Osteocyte (in vitro differentiated cells): ENCODE measurements around the gene JADE1. TPM values are rescaled to one million over a fixed set of nuclear protein-coding genes. Genes with fewer than 3 reads are reported as not detected.

Experiments used
- DNase-seq: peaks from one replicate; pipeline ENCODE4 v3.0.0; 2021; ENCODE audit warnings: mixed read lengths; ENCODE audit not compliant: unreplicated experiment; ENCODE audit errors: extremely low spot score
- H3K27ac Mint-ChIP-seq: one replicate; pipeline ENCODE4 v1.8.0; 2021; ENCODE audit warnings: mild to moderate bottlenecking, mixed read lengths; ENCODE audit not compliant: unreplicated experiment
- H3K27me3 Mint-ChIP-seq: one replicate; pipeline ENCODE4 v1.8.0; 2021; ENCODE audit warnings: mixed read lengths; ENCODE audit not compliant: unreplicated experiment
- H3K36me3 Mint-ChIP-seq: one replicate; pipeline ENCODE4 v1.8.0; 2021; ENCODE audit warnings: mixed read lengths; ENCODE audit not compliant: unreplicated experiment
- H3K4me1 Mint-ChIP-seq: one replicate; pipeline ENCODE4 v1.8.0; 2021; ENCODE audit warnings: mixed read lengths; ENCODE audit not compliant: unreplicated experiment
- H3K4me3 Mint-ChIP-seq: one replicate; pipeline ENCODE4 v1.8.0; 2021; ENCODE audit warnings: mild to moderate bottlenecking, moderate library complexity, mixed read lengths; ENCODE audit not compliant: unreplicated experiment
- H3K9me3 Mint-ChIP-seq: one replicate; pipeline ENCODE4 v1.8.0; 2021; ENCODE audit warnings: mixed read lengths; ENCODE audit not compliant: unreplicated experiment
- CTCF ChIP-seq: fragments of 200-600 bp; sonication (generic); IDR thresholded peaks from 2 replicates; pipeline ENCODE4 v1.5.0; 2021; ENCODE audit warnings: antibody characterized with exemption, mild to moderate bottlenecking, moderate library complexity
- total RNA-seq: library from RNA; stranded (reverse); gene quantifications from 2 replicates; pipeline ENCODE4 v1.2.1, GENCODE V29; 2021

JADE1 gene
- total RNA-seq, 1 donor from 2014 or later, result 19.7 TPM

GRCh38 chr4:128800284-128800683 is 9.2 kb upstream of the JADE1 start:
- Mint-ChIP-seq H3K36me3 (no peaks in the 10 kb centered on the region), H3K9me3 (no peaks in the 10 kb centered on the region), H3K4me3 (no peak overlapping the region), H3K27me3 (no peaks in the 10 kb centered on the region), H3K4me1 (no peaks in the 10 kb centered on the region), H3K27ac (no peak overlapping the region)
- DNase-seq, result no peak
- no peak for TF ChIP-seq CTCF

GRCh38 chr4:128800701-128801284 is 8.7 kb upstream of the JADE1 start:
- Mint-ChIP-seq H3K36me3 (no peaks in the 10 kb centered on the region), H3K9me3 (no peaks in the 10 kb centered on the region), H3K4me3 (no peak overlapping the region), H3K27ac (no peak overlapping the region), H3K4me1 (no peaks in the 10 kb centered on the region), H3K27me3 (no peaks in the 10 kb centered on the region)
- TF ChIP-seq CTCF, result no peak
- no peak for DNase-seq

DNA sequence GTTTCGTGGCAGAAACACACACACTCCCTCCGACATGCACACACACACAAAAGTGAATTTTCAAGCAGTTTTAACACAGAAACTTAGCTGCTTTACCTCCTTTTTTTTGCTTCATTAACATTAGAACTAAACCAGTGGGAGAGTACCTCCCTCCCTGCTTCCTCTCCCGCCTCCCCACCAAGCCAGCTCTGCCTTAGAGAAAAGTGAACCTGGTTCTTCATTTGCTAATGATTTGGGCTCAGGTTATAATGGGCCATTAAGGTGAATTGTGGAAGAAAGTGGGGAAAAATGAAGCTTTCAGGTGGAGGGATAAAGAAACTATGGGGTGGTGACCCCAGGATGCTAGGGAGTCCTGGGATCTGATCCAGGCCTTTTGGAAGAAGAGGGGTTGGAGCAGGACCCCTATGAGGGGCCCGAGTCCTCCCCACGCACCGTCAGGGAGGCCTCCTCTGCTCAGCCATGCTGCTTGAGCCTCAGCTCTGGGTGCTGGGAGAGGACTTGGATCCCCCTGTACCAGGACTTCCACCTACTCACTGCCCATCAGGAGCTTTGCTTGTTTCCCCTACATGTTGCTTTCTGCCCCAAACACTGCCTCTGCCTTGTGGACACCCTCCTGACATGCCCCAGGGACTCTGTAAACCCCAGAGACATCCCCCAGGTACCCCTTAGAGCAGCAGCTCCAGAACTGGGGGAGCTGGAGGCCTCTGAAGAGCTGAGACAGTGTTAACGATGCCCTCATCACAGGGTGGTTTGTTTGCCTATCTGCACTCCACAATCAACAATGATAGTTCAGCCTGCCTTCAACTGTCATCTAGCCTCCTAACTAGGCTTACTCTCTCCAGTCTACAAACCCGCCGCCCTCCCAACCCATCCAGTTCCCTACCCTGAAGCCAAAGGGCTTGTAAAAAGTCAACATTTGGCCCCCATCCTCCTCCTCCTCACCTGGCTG is 6.5 kb upstream of the JADE1 start:
- H3K4me1 Mint-ChIP-seq, result no peaks in the 10 kb centered on the region
- no peak overlapping the region for H3K4me3 Mint-ChIP-seq
- no peaks in the 10 kb centered on the region for H3K36me3 Mint-ChIP-seq
- no peak for TF ChIP-seq CTCF
- no peaks in the 10 kb centered on the region for H3K27me3 Mint-ChIP-seq
- H3K27ac Mint-ChIP-seq, result no peak overlapping the region
- DNase-seq, result no peak
- H3K9me3 Mint-ChIP-seq, result no peaks in the 10 kb centered on the region

- Mint-ChIP-seq H3K36me3 (no peaks in the 10 kb centered on the region), H3K27me3 (no peaks in the 10 kb centered on the region), H3K4me3 (no peak overlapping the region)
Observed at GRCh38 chr4:128803783-128804182, 5.7 kb upstream of the JADE1 start.

More at GRCh38 chr4:128803783-128804182, 5.7 kb upstream of the JADE1 start:
- Mint-ChIP-seq H3K4me1 (no peaks in the 10 kb centered on the region), H3K9me3 (no peaks in the 10 kb centered on the region), H3K27ac (no peak overlapping the region)
- no peak for TF ChIP-seq CTCF
- DNase-seq, result no peak
